Epithelial cell of esophagus (primary cell): ENCODE measurements around the gene MAD2L1BP.

Experiments used
- DNase-seq: peaks from one replicate; pipeline ENCODE4 v3.0.0; 2010; ENCODE audit warnings: low read depth
- H3K4me3 ChIP-seq: 2 replicates; pipeline ENCODE4 v1.5.1; 2011; ENCODE audit warnings: mild to moderate bottlenecking, low read length, control low read depth
- TF ChIP-seq, protein P1 (sequence below): IDR thresholded peaks from 2 replicates; pipeline ENCODE4 v1.5.1; 2011; ENCODE audit warnings: low read depth, mild to moderate bottlenecking, low read length, control low read depth, inconsistent platforms; ENCODE audit not compliant: insufficient read depth; ENCODE audit errors: missing control alignments

MAD2L1BP gene

GRCh38 chr6:43621078-43621835 lies 14.4 kb upstream of the MAD2L1BP start:
- no peak for DNase-seq
- no peak overlapping the region for H3K4me3 ChIP-seq
- TF ChIP-seq, protein P1, sequence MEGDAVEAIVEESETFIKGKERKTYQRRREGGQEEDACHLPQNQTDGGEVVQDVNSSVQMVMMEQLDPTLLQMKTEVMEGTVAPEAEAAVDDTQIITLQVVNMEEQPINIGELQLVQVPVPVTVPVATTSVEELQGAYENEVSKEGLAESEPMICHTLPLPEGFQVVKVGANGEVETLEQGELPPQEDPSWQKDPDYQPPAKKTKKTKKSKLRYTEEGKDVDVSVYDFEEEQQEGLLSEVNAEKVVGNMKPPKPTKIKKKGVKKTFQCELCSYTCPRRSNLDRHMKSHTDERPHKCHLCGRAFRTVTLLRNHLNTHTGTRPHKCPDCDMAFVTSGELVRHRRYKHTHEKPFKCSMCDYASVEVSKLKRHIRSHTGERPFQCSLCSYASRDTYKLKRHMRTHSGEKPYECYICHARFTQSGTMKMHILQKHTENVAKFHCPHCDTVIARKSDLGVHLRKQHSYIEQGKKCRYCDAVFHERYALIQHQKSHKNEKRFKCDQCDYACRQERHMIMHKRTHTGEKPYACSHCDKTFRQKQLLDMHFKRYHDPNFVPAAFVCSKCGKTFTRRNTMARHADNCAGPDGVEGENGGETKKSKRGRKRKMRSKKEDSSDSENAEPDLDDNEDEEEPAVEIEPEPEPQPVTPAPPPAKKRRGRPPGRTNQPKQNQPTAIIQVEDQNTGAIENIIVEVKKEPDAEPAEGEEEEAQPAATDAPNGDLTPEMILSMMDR, result no peak

DNA sequence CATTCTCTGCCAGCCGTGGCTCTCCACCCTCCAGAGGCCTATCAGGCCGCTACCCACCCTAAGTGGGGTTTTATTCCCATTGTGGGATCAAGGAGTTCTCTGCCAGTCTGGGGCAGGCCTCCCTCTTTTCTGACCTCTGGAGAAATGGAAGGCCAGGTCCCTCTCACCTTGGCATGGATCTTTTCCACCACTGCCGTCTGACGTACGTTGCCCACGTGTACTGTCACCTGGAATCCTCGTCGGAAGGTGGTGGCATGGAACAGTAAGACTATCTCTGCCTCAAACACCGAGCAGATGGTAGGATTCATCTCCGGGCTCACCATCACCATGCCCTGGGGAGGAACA lies 13.8 kb upstream of the MAD2L1BP start:
- H3K4me3 ChIP-seq, result no peak overlapping the region

DNA sequence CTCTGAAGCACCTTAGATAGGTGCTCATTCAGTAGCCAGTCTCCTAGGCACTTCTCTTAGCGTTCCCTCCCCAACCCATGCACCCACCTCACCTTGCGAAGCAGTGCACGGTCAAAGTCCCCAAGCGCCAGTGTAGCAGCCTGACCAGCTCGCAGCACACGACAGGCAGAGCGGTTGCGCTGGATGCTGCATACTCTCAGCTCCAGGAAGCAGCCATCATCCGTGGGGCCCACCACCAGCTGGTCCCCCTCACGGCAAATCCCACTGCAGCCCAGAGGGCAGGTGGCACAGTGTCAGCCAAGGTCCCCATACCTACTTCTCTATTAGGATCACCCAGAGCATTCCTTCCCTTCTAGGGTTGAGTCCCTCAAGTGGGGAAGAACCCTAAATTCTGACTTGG lies 13.1 kb upstream of the MAD2L1BP start:
- TF ChIP-seq, protein P1, result no peak
- DNase-seq, result no peak
- no peak overlapping the region for H3K4me3 ChIP-seq

More for the DNA sequence above, 13.8 kb upstream of the MAD2L1BP start:
- TF ChIP-seq, protein P1, result no peak
- DNase-seq, result no peak

GRCh38 chr6:43623880-43624785 lies 11.5 kb upstream of the MAD2L1BP start:
- TF ChIP-seq, protein P1, result no peak
- H3K4me3 ChIP-seq, result no peak overlapping the region
- DNase-seq, result no peak

- H3K4me3 ChIP-seq, result no peak overlapping the region
- DNase-seq, result no peak
- TF ChIP-seq, protein P1, result no peak
Observed at GRCh38 chr6:43624786-43625288, 10.8 kb upstream of the MAD2L1BP start.

GRCh38 chr6:43625393-43625992 lies 10.1 kb upstream of the MAD2L1BP start:
- no peak overlapping the region for H3K4me3 ChIP-seq
- DNase-seq, result no peak
- TF ChIP-seq, protein P1, result no peak
